Tibial nerve (tissue), 4 donors: ENCODE measurements around the gene DYNLT2B. TPM values are rescaled to one million over a fixed set of nuclear protein-coding genes. Genes with fewer than 3 reads are reported as not detected.
"Not testable (repeated sequence)": the region's sequence is repeated elsewhere in the genome, so short reads cannot be mapped to it uniquely, and the experiment has no call there.

ENCODE experiments used
- DNase-seq, 2 donors: peaks; one replicate each; pipeline ENCODE4 v3.0.0-alpha.2; 2019; ENCODE audit warnings: low spot score in 2 of 2
- H3K27ac ChIP-seq, 4 donors: fragments of 200-600 bp; sonication (generic) in 3 of 4; one replicate each; pipeline ENCODE4 v1.5.1; 2017 to 2019; ENCODE audit warnings: mild to moderate bottlenecking in 1 of 4
- H3K27me3 ChIP-seq, 2 donors: fragments of 200-600 bp; sonication (generic) in 1 of 2; one replicate each; pipeline versions ENCODE4 v1.5.1 to v1.6.0; 2017 to 2019
- H3K36me3 ChIP-seq, 3 donors: fragments of 200-600 bp; sonication (generic); one replicate each; pipeline ENCODE4 v1.5.1; 2018 to 2019
- H3K4me1 ChIP-seq, 4 donors: fragments of 200-600 bp; sonication (generic) in 3 of 4; one replicate each; pipeline ENCODE4 v1.5.1; 2017 to 2019
- H3K4me3 ChIP-seq, 4 donors: fragments of 200-600 bp; sonication (generic) in 3 of 4; one replicate each; pipeline ENCODE4 v1.5.1; 2017 to 2019; ENCODE audit warnings: mild to moderate bottlenecking in 1 of 4, moderate library complexity in 1 of 4
- H3K9me3 ChIP-seq, 4 donors: fragments of 200-600 bp; sonication (generic) in 3 of 4; one replicate each; pipeline ENCODE4 v1.5.1; 2017 to 2019
- CTCF ChIP-seq, 5 experiments: fragments of 200-600 bp in 3 of 5; fragments of 450-650 bp in 2 of 5; sonication (generic) in 3 of 5; IDR thresholded peaks; one replicate each; pipeline ENCODE4 v1.5.1; 2016 to 2019; ENCODE audit warnings: antibody characterized with exemption in 5 of 5, mild to moderate bottlenecking in 3 of 5, moderate library complexity in 2 of 5
- EP300 ChIP-seq, 2 donors: sonication (generic); formaldehyde crosslinking; IDR thresholded peaks; one replicate each; pipeline ENCODE4 v1.6.1; 2017; ENCODE audit warnings: antibody characterized with exemption in 2 of 2, mild to moderate bottlenecking in 1 of 2
- POLR2A ChIP-seq, 2 donors: fragments of 450-650 bp; IDR thresholded peaks; one replicate each; pipeline ENCODE4 v1.6.1; 2017; ENCODE audit warnings: antibody characterized with exemption in 2 of 2, mild to moderate bottlenecking in 2 of 2, moderate library complexity in 2 of 2
- WGBS, 2 donors: methylation state at CpG; one replicate each; pipeline ENCODE4 v1.1.5; 2018; 5-methylcytosine and 5-hydroxymethylcytosine counted together
- total RNA-seq, 4 donors: library from RNA; depleted of rRNA; stranded (reverse); fragments of >200 nt; gene quantifications; one replicate each; pipeline ENCODE4 v1.1.0, GENCODE V29; 2016

Gene DYNLT2B
- total RNA-seq, 4 donors from 2014 or later = 6.9 to 15.3 (median 8.1) TPM

- TF ChIP-seq CTCF (IDR thresholded peaks at IDR 0.05) (no peak), POLR2A (IDR thresholded peaks at IDR 0.05) (no peak), EP300 (IDR thresholded peaks at IDR 0.05) (no peak)
- H3K27ac ChIP-seq = no peak overlapping the region
- WGBS, 2 donors = 97 to 100% methylated on average over 1 of the region's 1 CpG
These were observed 2.2 kb downstream of the DYNLT2B start for GRCh38 chr3:196315821-196316220.

GRCh38 chr3:196314597-196314996, 3.4 kb downstream of the DYNLT2B start:
- Histone ChIP-seq H3K4me1 (peaks cover 0 to 15% (median 0%) of the 10 kb centered on the region in 4 donors), H3K9me3 (no peaks in the 10 kb centered on the region), H3K27ac (no peak overlapping the region), H3K27me3 (no peaks in the 10 kb centered on the region), H3K36me3 (peaks cover 0 to 6% (median 0%) of the 10 kb centered on the region in 3 donors), H3K4me3 (no peak overlapping the region)
- no peak for DNase-seq
- 92 to 99% methylated on average over 3 of the region's 3 CpGs for WGBS, 2 donors
- no peak for TF ChIP-seq EP300 (IDR thresholded peaks at IDR 0.05)
- TF ChIP-seq POLR2A (IDR thresholded peaks at IDR 0.05) = no peak
- TF ChIP-seq CTCF (IDR thresholded peaks at IDR 0.05) = no peak

More at GRCh38 chr3:196315821-196316220, 2.2 kb downstream of the DYNLT2B start:
- Histone ChIP-seq H3K4me1 (peaks cover 0 to 15% (median 0%) of the 10 kb centered on the region in 4 donors), H3K4me3 (no peak overlapping the region), H3K9me3 (no peaks in the 10 kb centered on the region), H3K27me3 (no peaks in the 10 kb centered on the region), H3K36me3 (peaks cover 0 to 6% (median 0%) of the 10 kb centered on the region in 3 donors)
- no peak for DNase-seq

GRCh38 chr3:196314086-196314485, 4.0 kb downstream of the DYNLT2B start:
- not testable (repeated sequence) for DNase-seq, H3K27ac ChIP-seq, H3K9me3 ChIP-seq, H3K27me3 ChIP-seq, H3K36me3 ChIP-seq, H3K4me3 ChIP-seq, H3K4me1 ChIP-seq
- 81% methylated on average over 7 of the region's 7 CpGs for WGBS, 2 donors

DNA sequence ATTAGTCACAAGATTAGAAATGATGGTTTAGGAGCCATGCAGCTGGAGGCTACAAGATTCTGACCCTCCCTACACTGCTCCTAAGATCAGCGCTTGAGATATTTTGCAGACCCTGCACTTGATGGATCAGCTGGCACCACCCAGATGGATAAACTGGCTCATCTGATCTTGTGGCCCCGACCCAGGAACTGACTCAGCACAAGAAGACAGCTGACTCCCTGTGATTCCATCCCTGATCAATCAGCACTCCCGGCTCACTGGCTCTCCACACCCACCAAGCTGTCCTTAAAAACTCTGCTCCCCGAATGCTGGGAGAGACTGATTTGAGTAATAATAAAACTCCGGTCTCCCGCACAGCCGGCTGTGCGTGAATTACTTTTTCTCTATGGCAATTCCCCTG, 15.1 kb downstream of the DYNLT2B start:
- peaks cover 0 to 57% (median 2%) of the 10 kb centered on the region in 3 donors for H3K36me3 ChIP-seq
- 80 to 81% methylated on average over 6 of the region's 8 CpGs for WGBS, 2 donors
- H3K27me3 ChIP-seq, H3K27ac ChIP-seq, H3K4me1 ChIP-seq, H3K9me3 ChIP-seq, DNase-seq, H3K4me3 ChIP-seq: not testable (repeated sequence)

DNA sequence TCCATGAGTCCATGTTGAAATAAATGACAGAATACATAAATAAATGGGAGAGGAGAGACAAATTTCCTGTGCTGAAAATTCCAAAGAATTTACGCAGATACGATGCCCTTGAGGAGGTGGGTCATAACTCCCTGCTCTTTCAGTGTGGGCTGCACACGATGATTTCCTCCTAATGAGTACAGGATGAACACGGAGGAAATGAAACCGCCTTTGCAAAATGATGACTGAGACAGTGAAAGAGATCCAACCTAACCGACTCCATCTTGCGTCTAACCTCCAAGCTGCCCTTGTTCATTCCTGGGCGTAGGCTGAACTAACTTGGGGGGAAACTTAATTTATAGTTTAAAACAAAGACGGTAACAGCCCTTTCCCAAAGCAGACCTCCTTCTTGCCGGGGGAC, 15.5 kb downstream of the DYNLT2B start:
- H3K27me3 ChIP-seq, H3K4me3 ChIP-seq, H3K4me1 ChIP-seq, H3K27ac ChIP-seq, DNase-seq, H3K9me3 ChIP-seq: not testable (repeated sequence)
- H3K36me3 ChIP-seq = peaks cover 0 to 60% (median 2%) of the 10 kb centered on the region in 3 donors
- WGBS, 2 donors = 49 to 75% methylated on average over 7 to 8 of the region's 10 CpGs

GRCh38 chr3:196298521-196298920, 19.5 kb downstream of the DYNLT2B start:
- H3K4me1 ChIP-seq = no peaks in the 10 kb centered on the region
- H3K27ac ChIP-seq = no peak overlapping the region
- TF ChIP-seq CTCF (IDR thresholded peaks at IDR 0.05) = no peak
- TF ChIP-seq POLR2A (IDR thresholded peaks at IDR 0.05) = no peak
- TF ChIP-seq EP300 (IDR thresholded peaks at IDR 0.05) = no peak
- no peaks in the 10 kb centered on the region for H3K27me3 ChIP-seq
- no peak for DNase-seq
- no peaks in the 10 kb centered on the region for H3K9me3 ChIP-seq
- no peak overlapping the region for H3K4me3 ChIP-seq
- H3K36me3 ChIP-seq = peaks cover 0 to 42% (median 0%) of the 10 kb centered on the region in 3 donors
- WGBS, 2 donors = 90 to 95% methylated on average over 2 of the region's 2 CpGs
